Sigmoid colon (tissue), 4 donors: Measurements from ENCODE around the gene PCNX3.

Source experiments
- CTCF ChIP-seq, 4 experiments: fragments of 450-650 bp in 3 of 4; fragments of 200-600 bp in 1 of 4; IDR thresholded peaks; one replicate each; pipeline ENCODE4 v1.5.1; 2016 to 2019; ENCODE audit warnings: antibody characterized with exemption in 4 of 4, mild to moderate bottlenecking in 3 of 4, moderate library complexity in 2 of 4
- EP300 ChIP-seq, 4 donors: sonication (generic); formaldehyde crosslinking; IDR thresholded peaks; one replicate each; pipeline ENCODE4 v1.6.1; 2017; ENCODE audit warnings: antibody characterized with exemption in 4 of 4
- POLR2A ChIP-seq, 2 donors: fragments of 450-650 bp; IDR thresholded peaks; one replicate each; pipeline ENCODE4 v1.6.1; 2016; ENCODE audit warnings: antibody characterized with exemption in 2 of 2, mild to moderate bottlenecking in 2 of 2, moderate library complexity in 2 of 2

DNA sequence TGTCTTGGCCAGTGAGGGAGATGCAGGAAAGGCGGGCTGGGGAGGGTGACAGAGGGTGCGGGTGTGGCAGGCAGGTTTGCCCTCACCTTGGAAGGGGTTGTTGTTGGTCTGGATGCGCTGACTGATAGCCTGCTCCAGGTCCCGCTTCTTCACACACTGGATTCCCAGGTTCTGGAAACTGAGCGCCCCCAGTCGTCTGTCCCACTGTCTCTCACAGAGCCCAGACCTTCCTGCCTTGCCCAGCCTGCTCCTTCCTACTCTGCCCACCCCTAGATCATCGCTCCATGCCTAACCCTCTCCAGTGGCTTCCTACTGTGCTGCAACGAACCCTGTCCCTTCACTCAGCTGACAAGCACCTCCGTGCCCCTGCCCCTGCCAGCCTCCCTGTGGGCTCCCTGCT lies 44.5 kb downstream of the PCNX3 start:
- TF ChIP-seq CTCF (IDR thresholded peaks at IDR 0.05), result no peak
- TF ChIP-seq POLR2A (IDR thresholded peaks at IDR 0.05), result no peak
- no peak for TF ChIP-seq EP300 (IDR thresholded peaks at IDR 0.05)
